ENCODE data around the gene STX4. TPM values are rescaled to one million over a fixed set of nuclear protein-coding genes. Genes with fewer than 3 reads are reported as not detected.

The STX4 gene
- total and polyA plus RNA-seq, 9 of the 15 experiments (the other 6 are each of a cell fraction or from before 2014, with no cell fraction given): 3.2 to 48.0 (median 21.5) TPM

DNA sequence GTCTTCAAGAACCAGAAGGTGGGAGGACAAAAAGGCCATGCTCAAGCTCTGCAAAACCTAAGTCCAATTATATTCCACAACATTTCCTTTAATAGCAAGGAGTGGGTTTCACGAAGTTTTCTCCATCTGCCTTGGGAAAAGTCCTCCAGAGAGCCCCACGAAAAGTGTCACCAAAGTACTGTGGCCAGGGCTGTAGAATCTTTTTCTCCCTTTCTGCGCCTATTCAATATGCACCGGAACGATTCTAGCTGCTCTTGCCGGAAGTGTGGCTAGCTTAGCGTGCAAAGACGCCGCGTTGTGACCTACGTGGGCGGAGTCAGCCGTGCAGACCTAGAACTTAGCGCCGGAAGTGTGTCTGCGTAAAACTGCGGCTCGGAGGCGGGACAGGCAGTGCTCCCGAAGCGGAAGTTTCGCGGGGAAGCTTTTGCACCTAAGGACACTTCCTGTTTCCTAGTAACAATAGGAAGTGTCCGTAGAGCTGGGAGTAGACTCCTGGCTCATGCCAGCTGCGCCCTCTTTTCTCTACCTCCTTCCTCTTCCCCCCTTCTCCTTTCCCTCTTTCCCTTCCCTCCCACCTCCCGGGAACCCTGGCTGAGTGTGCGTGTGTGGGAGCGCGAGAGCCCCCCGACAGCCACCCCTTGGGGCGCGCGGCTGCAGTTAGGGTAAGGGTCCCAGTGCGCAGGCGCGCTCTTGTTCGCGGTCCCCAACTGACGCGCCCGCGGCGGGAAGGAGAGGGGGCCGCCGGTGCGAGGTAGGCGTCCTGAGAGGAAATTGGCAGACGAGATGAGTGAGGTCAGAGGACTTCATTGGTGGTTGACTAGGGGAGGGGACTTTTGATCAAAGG is 40.8 kb downstream of the STX4 start, which contains the start of the genes ZNF646 and ZNF668 (continued):
- TF ChIP-seq, protein P1, sequence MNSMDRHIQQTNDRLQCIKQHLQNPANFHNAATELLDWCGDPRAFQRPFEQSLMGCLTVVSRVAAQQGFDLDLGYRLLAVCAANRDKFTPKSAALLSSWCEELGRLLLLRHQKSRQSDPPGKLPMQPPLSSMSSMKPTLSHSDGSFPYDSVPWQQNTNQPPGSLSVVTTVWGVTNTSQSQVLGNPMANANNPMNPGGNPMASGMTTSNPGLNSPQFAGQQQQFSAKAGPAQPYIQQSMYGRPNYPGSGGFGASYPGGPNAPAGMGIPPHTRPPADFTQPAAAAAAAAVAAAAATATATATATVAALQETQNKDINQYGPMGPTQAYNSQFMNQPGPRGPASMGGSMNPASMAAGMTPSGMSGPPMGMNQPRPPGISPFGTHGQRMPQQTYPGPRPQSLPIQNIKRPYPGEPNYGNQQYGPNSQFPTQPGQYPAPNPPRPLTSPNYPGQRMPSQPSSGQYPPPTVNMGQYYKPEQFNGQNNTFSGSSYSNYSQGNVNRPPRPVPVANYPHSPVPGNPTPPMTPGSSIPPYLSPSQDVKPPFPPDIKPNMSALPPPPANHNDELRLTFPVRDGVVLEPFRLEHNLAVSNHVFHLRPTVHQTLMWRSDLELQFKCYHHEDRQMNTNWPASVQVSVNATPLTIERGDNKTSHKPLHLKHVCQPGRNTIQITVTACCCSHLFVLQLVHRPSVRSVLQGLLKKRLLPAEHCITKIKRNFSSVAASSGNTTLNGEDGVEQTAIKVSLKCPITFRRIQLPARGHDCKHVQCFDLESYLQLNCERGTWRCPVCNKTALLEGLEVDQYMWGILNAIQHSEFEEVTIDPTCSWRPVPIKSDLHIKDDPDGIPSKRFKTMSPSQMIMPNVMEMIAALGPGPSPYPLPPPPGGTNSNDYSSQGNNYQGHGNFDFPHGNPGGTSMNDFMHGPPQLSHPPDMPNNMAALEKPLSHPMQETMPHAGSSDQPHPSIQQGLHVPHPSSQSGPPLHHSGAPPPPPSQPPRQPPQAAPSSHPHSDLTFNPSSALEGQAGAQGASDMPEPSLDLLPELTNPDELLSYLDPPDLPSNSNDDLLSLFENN (IDR thresholded peaks at IDR 0.05; ENCODE audit: low read depth in 2 of 2, low read length in 2 of 2): no peak; a peak in 1 of 4 replicates
- TF ChIP-seq ZNF696 (CRISPR knock-in tag; conservative IDR thresholded peaks at IDR 0.05) (no peak), NFE2 (IDR thresholded peaks at IDR 0.05; ENCODE audit: low read depth) (0 out of 2 replicates have a peak, but pooled peaks have one; percentile 1), ZNF384 (IDR thresholded peaks at IDR 0.05; ENCODE audit: low read depth, low read length) (no peak), PHB (CRISPR knock-in tag; IDR thresholded peaks at IDR 0.05) (no peak), SRSF9 (IDR thresholded peaks at IDR 0.05; ENCODE audit: borderline replicate concordance, low read depth, low read length) (no peak), KDM2B (CRISPR knock-in tag; IDR thresholded peaks at IDR 0.05) (peak; percentile 26; the same call in 1 of the 2 replicates), SRSF7 (optimal IDR thresholded peaks at IDR 0.05; ENCODE audit: low read depth, low read length) (no peak), ZNF76 (CRISPR knock-in tag; IDR thresholded peaks at IDR 0.05; ENCODE audit: borderline replicate concordance) (no peak), TAF1 (IDR thresholded peaks at IDR 0.05; ENCODE audit: control insufficient read depth, extremely low read depth, insufficient read depth, low read length, severe bottlenecking) (peak; percentile 77)
- TF ChIP-seq, protein P2, sequence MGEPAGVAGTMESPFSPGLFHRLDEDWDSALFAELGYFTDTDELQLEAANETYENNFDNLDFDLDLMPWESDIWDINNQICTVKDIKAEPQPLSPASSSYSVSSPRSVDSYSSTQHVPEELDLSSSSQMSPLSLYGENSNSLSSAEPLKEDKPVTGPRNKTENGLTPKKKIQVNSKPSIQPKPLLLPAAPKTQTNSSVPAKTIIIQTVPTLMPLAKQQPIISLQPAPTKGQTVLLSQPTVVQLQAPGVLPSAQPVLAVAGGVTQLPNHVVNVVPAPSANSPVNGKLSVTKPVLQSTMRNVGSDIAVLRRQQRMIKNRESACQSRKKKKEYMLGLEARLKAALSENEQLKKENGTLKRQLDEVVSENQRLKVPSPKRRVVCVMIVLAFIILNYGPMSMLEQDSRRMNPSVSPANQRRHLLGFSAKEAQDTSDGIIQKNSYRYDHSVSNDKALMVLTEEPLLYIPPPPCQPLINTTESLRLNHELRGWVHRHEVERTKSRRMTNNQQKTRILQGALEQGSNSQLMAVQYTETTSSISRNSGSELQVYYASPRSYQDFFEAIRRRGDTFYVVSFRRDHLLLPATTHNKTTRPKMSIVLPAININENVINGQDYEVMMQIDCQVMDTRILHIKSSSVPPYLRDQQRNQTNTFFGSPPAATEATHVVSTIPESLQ (CRISPR knock-in tag; IDR thresholded peaks at IDR 0.05): no peak
- TF ChIP-seq, protein P3, sequence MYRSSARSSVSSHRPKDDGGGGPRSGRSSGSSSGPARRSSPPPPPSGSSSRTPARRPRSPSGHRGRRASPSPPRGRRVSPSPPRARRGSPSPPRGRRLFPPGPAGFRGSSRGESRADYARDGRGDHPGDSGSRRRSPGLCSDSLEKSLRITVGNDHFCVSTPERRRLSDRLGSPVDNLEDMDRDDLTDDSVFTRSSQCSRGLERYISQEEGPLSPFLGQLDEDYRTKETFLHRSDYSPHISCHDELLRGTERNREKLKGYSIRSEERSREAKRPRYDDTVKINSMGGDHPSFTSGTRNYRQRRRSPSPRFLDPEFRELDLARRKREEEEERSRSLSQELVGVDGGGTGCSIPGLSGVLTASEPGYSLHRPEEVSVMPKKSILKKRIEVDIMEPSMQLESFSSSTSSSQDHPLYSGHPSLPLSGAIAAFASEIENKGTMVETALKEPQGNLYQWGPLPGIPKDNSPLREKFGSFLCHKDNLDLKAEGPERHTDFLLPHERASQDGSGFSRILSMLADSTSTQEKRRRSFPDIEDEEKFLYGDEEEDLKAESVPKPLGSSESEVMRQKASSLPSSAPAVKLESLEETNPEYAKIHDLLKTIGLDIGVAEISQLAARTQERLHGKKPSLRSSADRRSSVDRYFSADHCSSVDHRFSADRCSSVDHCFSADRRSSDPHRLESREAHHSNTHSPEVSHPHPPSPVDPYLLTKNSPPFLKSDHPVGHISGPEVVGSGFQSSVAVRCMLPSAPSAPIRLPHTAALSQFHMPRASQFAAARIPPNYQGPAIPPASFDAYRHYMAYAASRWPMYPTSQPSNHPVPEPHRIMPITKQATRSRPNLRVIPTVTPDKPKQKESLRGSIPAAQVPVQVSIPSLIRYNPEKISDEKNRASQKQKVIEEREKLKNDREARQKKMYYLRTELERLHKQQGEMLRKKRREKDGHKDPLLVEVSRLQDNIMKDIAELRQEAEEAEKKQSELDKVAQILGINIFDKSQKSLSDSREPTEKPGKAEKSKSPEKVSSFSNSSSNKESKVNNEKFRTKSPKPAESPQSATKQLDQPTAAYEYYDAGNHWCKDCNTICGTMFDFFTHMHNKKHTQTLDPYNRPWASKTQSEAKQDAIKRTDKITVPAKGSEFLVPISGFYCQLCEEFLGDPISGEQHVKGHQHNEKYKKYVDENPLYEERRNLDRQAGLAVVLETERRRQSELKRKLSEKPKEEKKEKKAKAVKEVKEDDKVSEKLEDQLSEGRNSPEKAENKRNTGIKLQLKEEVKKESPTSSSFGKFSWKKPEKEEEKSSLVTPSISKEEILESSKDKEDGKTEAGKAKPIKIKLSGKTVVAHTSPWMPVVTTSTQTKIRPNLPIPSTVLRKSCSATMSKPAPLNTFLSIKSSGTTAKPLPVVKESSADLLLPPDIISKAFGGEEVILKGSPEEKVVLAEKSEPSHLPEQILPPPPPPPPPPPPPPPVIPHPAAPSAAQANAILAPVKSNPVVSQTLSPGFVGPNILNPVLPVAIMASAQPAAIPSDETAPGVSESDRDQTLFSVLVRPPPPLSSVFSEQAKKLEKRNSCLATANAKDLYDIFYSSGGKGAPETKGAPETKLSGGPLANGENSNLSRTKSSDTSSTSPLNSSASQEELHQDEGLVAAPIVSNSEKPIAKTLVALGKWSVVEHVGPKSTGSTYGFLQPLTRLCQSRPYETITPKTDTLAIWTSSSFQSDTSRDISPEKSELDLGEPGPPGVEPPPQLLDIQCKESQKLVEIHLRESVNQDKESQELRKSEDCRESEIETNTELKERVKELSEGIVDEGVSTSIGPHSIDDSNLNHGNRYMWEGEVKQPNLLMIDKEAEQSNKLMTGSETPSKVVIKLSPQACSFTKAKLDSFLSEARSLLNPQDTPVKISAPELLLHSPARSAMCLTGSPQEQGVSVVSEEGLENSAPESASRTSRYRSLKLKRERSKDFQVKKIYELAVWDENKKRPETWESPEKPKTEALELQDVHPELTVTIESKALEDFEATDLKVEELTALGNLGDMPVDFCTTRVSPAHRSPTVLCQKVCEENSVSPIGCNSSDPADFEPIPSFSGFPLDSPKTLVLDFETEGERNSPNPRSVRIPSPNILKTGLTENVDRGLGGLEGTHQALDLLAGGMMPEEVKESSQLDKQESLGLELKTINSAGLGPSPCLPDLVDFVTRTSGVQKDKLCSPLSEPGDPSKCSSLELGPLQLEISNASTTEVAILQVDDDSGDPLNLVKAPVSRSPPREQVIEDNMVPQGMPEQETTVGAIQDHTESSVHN (IDR thresholded peaks at IDR 0.05; ENCODE audit: borderline replicate concordance in 1 of 2, low read depth in 1 of 2): no peak

All from K562 (cell line).